ENCODE measurements around the gene PRMT7. TPM values are rescaled to one million over a fixed set of nuclear protein-coding genes. Genes with fewer than 3 reads are reported as not detected.
A peak's percentile ranks its signal among the peaks of the same experiment; 100 is the strongest.

The PRMT7 gene
- total and polyA plus RNA-seq, 2 donors (not counting 1 experiment from before 2014, with no cell fraction given): 76.9 to 80.4 TPM

DNA sequence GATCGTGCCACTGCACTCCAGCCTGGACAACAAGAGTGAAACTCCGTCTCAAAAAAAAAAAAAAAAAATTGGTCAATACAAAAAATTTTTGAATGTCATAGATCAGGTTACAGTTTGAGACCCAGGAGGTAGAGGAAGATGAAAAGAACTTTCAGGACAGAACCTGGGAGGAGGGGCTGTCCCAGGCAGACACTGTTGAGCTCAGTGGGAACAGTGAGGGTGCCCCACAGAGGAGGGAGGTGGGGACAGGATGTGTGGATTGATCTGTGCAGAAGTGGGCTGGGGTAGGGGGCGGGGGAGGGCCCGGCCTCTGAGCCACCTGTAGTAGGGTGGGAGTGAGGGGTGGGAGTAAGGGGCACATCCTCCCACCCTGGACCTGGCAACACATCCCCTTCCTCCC, 58.3 kb downstream of the PRMT7 start:
- CTCF ChIA-PET: interaction anchor here (0.7 to 1.9 kb wide), 3 partner anchors 13 to 364 kb away, joined by 3 to 9 read pairs (median 3); no protein-coding TSS in a partner anchor
- H3K36me3 ChIP-seq (replicated peaks in 1 of 2; ENCODE audit: control extremely low read depth in 1 of 2, control insufficient read depth in 1 of 2, extremely low read depth in 1 of 2, insufficient read depth in 2 of 2, low read length in 1 of 2): no peaks in the 10 kb centered on the region
- H3K79me2 ChIP-seq (ENCODE audit: control insufficient read depth, insufficient read depth, low read length): no peaks in the 10 kb centered on the region
- H3K27me3 ChIP-seq (replicated peaks in 1 of 4; ENCODE audit: control extremely low read depth in 1 of 4, control insufficient read depth in 3 of 4, insufficient read depth in 4 of 4, low read length in 3 of 4): no peaks in the 10 kb centered on the region
- peaks cover 7% of the 10 kb centered on the region for H3K27me3 Mint-ChIP-seq
- intact Hi-C loops (cut with micrococcal nuclease): no loop called here
- peaks cover 46 to 57% of the 10 kb centered on the region in 2 donors for H3K4me1 ChIP-seq (ENCODE audit: control insufficient read depth in 2 of 2, insufficient read depth in 2 of 2, low read length in 2 of 2)
- peak overlapping the region; percentile 67 for H3K27ac Mint-ChIP-seq
- H3K4me1 Mint-ChIP-seq: peaks cover 56% of the 10 kb centered on the region
- H3K27ac ChIP-seq (ENCODE audit: low read length in 2 of 2): peak overlapping the region; percentile 30 to 41
- H3K9me3 Mint-ChIP-seq (ENCODE audit: insufficient read depth): no peaks in the 10 kb centered on the region
- POLR2A ChIA-PET: no interaction called here
- H3K4me3 Mint-ChIP-seq: no peak overlapping the region
- ATAC-seq (ENCODE audit: low read depth) (no peak), DNase-seq (no peak)
- TF ChIP-seq EZH2 (IDR thresholded peaks at IDR 0.05; ENCODE audit: borderline replicate concordance, insufficient read depth, low read depth, low read length, poor library complexity, severe bottlenecking): no peak
- TF ChIP-seq, protein P1, sequence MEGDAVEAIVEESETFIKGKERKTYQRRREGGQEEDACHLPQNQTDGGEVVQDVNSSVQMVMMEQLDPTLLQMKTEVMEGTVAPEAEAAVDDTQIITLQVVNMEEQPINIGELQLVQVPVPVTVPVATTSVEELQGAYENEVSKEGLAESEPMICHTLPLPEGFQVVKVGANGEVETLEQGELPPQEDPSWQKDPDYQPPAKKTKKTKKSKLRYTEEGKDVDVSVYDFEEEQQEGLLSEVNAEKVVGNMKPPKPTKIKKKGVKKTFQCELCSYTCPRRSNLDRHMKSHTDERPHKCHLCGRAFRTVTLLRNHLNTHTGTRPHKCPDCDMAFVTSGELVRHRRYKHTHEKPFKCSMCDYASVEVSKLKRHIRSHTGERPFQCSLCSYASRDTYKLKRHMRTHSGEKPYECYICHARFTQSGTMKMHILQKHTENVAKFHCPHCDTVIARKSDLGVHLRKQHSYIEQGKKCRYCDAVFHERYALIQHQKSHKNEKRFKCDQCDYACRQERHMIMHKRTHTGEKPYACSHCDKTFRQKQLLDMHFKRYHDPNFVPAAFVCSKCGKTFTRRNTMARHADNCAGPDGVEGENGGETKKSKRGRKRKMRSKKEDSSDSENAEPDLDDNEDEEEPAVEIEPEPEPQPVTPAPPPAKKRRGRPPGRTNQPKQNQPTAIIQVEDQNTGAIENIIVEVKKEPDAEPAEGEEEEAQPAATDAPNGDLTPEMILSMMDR (IDR thresholded peaks at IDR 0.05): no peak
- no peak overlapping the region for H3K9ac ChIP-seq (ENCODE audit: low read length)
- H4K20me1 ChIP-seq (ENCODE audit: control insufficient read depth, insufficient read depth, low read length, poor library complexity, severe bottlenecking): no peaks in the 10 kb centered on the region
- H2AFZ ChIP-seq (ENCODE audit: insufficient read depth, low read depth, low read length, poor library complexity, severe bottlenecking): peak overlapping the region; percentile 50
- no peak overlapping the region for H3K4me3 ChIP-seq (ENCODE audit: control extremely low read depth in 1 of 5, extremely low read depth in 1 of 5, insufficient read depth in 1 of 5, low read depth in 2 of 5, low read length in 4 of 5)
- H3K9me3 ChIP-seq (ENCODE audit: control extremely low read depth in 1 of 3, control insufficient read depth in 2 of 3, insufficient read depth in 1 of 3, low read length in 2 of 3): no peaks in the 10 kb centered on the region
- peak overlapping the region; percentile 44 for H3K4me2 ChIP-seq (replicated peaks; ENCODE audit: low read depth, low read length, poor library complexity, severe bottlenecking)
- no CpG with 5 or more reads among the region's 4 CpGs for WGBS (ENCODE audit: insufficient coverage)

DNA sequence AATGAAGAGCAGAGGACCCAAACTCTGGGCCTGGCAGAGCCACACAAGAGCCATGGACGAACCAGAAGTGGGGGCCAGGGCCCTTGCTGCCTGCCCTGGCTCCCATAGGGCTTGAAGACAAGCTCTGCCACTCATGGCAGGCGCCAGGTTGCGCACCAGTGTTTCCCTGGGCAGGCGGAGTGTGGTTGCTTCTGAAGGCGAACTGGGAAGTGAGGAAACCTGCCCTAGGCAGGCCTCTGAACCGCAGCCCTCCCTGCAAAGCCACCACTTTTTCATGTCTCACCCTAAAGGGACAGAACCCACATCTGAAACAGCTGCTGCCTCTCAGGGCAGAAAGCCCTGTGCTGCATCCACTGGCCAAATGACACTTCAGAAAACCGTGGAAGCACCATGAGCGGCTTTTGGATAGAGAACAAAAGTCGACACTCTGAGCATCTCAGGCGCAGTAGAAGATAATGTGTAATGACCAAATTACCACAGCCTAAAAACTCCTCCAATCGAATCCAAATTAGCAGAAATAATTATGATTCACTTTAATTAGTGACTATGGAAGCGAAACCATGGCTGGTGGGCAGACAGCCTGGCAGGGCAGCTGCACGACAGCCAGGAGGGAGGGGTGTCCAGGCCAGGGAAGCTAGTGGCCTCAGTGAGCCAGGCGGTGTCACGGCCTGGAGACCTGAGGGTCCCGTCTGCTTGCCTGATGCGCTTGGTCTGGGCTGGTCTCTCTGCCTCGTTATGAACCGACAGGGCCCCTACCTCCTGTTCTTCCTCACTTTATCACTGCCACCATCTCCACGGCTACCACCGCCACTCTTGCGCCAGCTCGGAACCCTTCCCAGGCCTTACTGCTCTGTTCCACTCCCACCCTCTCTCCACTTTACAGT, 59.1 kb downstream of the PRMT7 start:
- Histone ChIP-seq H3K36me3 (replicated peaks in 1 of 2; ENCODE audit: control extremely low read depth in 1 of 2, control insufficient read depth in 1 of 2, extremely low read depth in 1 of 2, insufficient read depth in 2 of 2, low read length in 1 of 2) (no peaks in the 10 kb centered on the region), H3K27me3 (replicated peaks in 1 of 4; ENCODE audit: control extremely low read depth in 1 of 4, control insufficient read depth in 3 of 4, insufficient read depth in 4 of 4, low read length in 3 of 4) (no peaks in the 10 kb centered on the region), H3K79me2 (ENCODE audit: control insufficient read depth, insufficient read depth, low read length) (no peaks in the 10 kb centered on the region), H2AFZ (ENCODE audit: insufficient read depth, low read depth, low read length, poor library complexity, severe bottlenecking) (peak overlapping the region; percentile 50), H3K4me1 (ENCODE audit: control insufficient read depth in 2 of 2, insufficient read depth in 2 of 2, low read length in 2 of 2) (peaks cover 43 to 51% of the 10 kb centered on the region in 2 donors), H3K9me3 (ENCODE audit: control extremely low read depth in 1 of 3, control insufficient read depth in 2 of 3, insufficient read depth in 1 of 3, low read length in 2 of 3) (no peaks in the 10 kb centered on the region), H3K9ac (ENCODE audit: low read length) (no peak overlapping the region), H3K27ac (ENCODE audit: low read length in 2 of 2) (peak overlapping the region; percentile 30 to 41), H3K4me2 (replicated peaks; ENCODE audit: low read depth, low read length, poor library complexity, severe bottlenecking) (peak overlapping the region; percentile 44), H3K4me3 (ENCODE audit: control extremely low read depth in 1 of 5, extremely low read depth in 1 of 5, insufficient read depth in 1 of 5, low read depth in 2 of 5, low read length in 4 of 5) (no peak overlapping the region), H4K20me1 (ENCODE audit: control insufficient read depth, insufficient read depth, low read length, poor library complexity, severe bottlenecking) (no peaks in the 10 kb centered on the region)
- TF ChIP-seq, protein P1 (IDR thresholded peaks at IDR 0.05): no peak
- no peak for TF ChIP-seq EZH2 (IDR thresholded peaks at IDR 0.05; ENCODE audit: borderline replicate concordance, insufficient read depth, low read depth, low read length, poor library complexity, severe bottlenecking)
- peaks cover 51% of the 10 kb centered on the region for H3K4me1 Mint-ChIP-seq
- H3K9me3 Mint-ChIP-seq (ENCODE audit: insufficient read depth): no peaks in the 10 kb centered on the region
- CTCF ChIA-PET: interaction anchor here (0.9 kb wide), 1 partner anchor 150 kb away, joined by 3 read pairs; no protein-coding TSS in a partner anchor
- DNase-seq: peak; percentile 45
- intact Hi-C loops (cut with micrococcal nuclease): no loop called here
- WGBS (ENCODE audit: insufficient coverage): 36% methylated on average over 16 of the region's 23 CpGs
- H3K27me3 Mint-ChIP-seq: peaks cover 7% of the 10 kb centered on the region
- peak overlapping the region; percentile 67 for H3K27ac Mint-ChIP-seq
- peak; percentile 23 for ATAC-seq (ENCODE audit: low read depth)
- peak overlapping the region; percentile 45 for H3K4me3 Mint-ChIP-seq
- POLR2A ChIA-PET: no interaction called here
